ENCODE results near the gene RGL4. TPM values are rescaled to one million over a fixed set of nuclear protein-coding genes. Genes with fewer than 3 reads are reported as not detected.

Gene RGL4
- total RNA-seq, 1 experiment from 2014 or later = 103 TPM

- H3K79me2 ChIP-seq (ENCODE audit: low read length) = peaks cover 19% of the 10 kb centered on the region
- H3K27me3 ChIP-seq (ENCODE audit: low read length) = no peaks in the 10 kb centered on the region
- H3K27ac ChIP-seq (ENCODE audit: low read length) = no peak overlapping the region
- H3K9ac ChIP-seq (ENCODE audit: low read length) = no peak overlapping the region
- peak; percentile 5 for DNase-seq
- peaks cover 16% of the 10 kb centered on the region; the same call in 1 of the 2 replicates for H3K36me3 ChIP-seq (ENCODE audit: insufficient read depth, low read length)
- H2AFZ ChIP-seq (ENCODE audit: low read length) = no peak overlapping the region
- H3K4me1 ChIP-seq (ENCODE audit: low read length) = peaks cover 29% of the 10 kb centered on the region
- H3K9me3 ChIP-seq (ENCODE audit: low read length) = no peaks in the 10 kb centered on the region
- H3K9me2 ChIP-seq (replicated peaks; ENCODE audit: insufficient read depth, low read length) = no peaks in the 10 kb centered on the region
- no peaks in the 10 kb centered on the region for H4K20me1 ChIP-seq (ENCODE audit: insufficient read depth, low read depth, low read length)
- no peak overlapping the region for H3K4me2 ChIP-seq (ENCODE audit: low read depth, low read length, poor library complexity, severe bottlenecking)
- H3K4me3 ChIP-seq (ENCODE audit: low read length) = no peak overlapping the region
Measured at GRCh38 chr22:23745791-23746190, 55.0 kb downstream of the RGL4 start.

Other genes starting within 250 kb of the RGL4 start
- 100 and 171 TPM in 2 replicates for gene IGLL1, start 110.7 kb upstream of the RGL4 start, total RNA-seq (2014; rRNA removed; shearing (Covaris generic); ENCODE audit: low replicate concordance)
- gene DRICH1, start 58.7 kb upstream of the RGL4 start, total RNA-seq (2014; rRNA removed; shearing (Covaris generic); ENCODE audit: low replicate concordance) = 1.2 TPM in 1 of 2 replicates, not detected in the other
- gene ZNF70, start 60.1 kb downstream of the RGL4 start, total RNA-seq (2014; rRNA removed; shearing (Covaris generic); ENCODE audit: low replicate concordance) = 8.5 and 12.0 TPM in 2 replicates
- gene VPREB3, start 63.4 kb downstream of the RGL4 start, total RNA-seq (2014; rRNA removed; shearing (Covaris generic); ENCODE audit: low replicate concordance) = 321 and 642 TPM in 2 replicates
- not detected in 2 replicates for gene C22orf15, start 72.0 kb downstream of the RGL4 start, total RNA-seq (2014; rRNA removed; shearing (Covaris generic); ENCODE audit: low replicate concordance)
- gene CHCHD10, start 77.0 kb downstream of the RGL4 start, total RNA-seq (2014; rRNA removed; shearing (Covaris generic); ENCODE audit: low replicate concordance) = 115 and 220 TPM in 2 replicates
- 48.2 and 84.2 TPM in 2 replicates for gene MMP11, start 81.8 kb downstream of the RGL4 start, total RNA-seq (2014; rRNA removed; shearing (Covaris generic); ENCODE audit: low replicate concordance)
- gene SMARCB1, start 96.0 kb downstream of the RGL4 start, total RNA-seq (2014; rRNA removed; shearing (Covaris generic); ENCODE audit: low replicate concordance) = 400 and 531 TPM in 2 replicates
- 16.3 and 21.7 TPM in 2 replicates for gene DERL3, start 148.0 kb downstream of the RGL4 start, total RNA-seq (2014; rRNA removed; shearing (Covaris generic); ENCODE audit: low replicate concordance)
- gene SLC2A11, start 166.9 kb downstream of the RGL4 start, total RNA-seq (2014; rRNA removed; shearing (Covaris generic); ENCODE audit: low replicate concordance) = 30.3 and 45.6 TPM in 2 replicates
- gene MIF, start 203.4 kb downstream of the RGL4 start, total RNA-seq (2014; rRNA removed; shearing (Covaris generic); ENCODE audit: low replicate concordance) = 1,081 and 1,189 TPM in 2 replicates

All from Karpas-422 (cell line).